ENCODE data around the gene GRM7. TPM values are rescaled to one million over a fixed set of nuclear protein-coding genes. Genes with fewer than 3 reads are reported as not detected.

Gene GRM7
- polyA plus RNA-seq, 4 donors, result 1.9 to 2.2 (median 2.2) TPM

DNA sequence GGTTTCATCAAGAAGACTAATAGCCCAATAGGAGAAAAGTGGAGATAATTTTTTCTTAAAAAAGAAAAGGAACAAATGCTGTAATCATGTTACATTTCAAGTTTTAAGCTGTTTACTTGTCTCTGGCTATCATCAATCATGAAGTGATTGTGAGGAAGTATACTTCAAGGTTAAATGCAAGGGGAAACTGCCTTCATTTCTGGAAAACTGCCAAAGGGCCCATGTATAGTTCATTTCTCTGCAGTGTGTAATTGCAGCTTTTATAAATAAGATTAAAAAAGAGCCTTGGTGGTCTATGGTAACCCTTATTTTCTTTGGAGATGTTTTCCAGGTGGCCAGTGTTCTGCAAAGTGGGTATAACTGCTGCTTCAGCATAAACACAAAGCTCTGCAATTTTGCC is 101.9 kb downstream of the GRM7 start:
- peak in 3 of 4 donors; percentile 22 to 31 (median 30) for DNase-seq (ENCODE audit: low read depth in 4 of 4, low spot score in 3 of 4)

DNA sequence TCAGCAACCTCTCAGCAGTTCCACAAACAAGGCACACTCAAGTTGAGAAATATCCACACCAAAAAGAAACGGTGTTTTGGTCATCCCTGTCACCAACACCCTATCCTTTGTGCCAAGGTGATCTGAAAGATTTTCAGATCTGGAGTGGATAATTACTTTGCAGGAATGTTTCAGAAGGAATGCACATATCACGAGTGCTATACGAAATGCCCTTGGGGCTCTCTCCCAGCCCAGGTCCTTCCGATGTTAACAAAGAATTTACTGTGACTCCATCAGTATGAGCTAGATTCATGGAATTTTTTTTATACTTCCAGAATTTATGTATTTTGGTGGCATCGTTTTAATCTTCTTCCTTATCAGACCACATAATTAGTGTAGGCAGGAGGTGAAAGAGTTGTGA is 105.0 kb downstream of the GRM7 start:
- no peak for DNase-seq (ENCODE audit: low read depth in 4 of 4, low spot score in 3 of 4)

DNA sequence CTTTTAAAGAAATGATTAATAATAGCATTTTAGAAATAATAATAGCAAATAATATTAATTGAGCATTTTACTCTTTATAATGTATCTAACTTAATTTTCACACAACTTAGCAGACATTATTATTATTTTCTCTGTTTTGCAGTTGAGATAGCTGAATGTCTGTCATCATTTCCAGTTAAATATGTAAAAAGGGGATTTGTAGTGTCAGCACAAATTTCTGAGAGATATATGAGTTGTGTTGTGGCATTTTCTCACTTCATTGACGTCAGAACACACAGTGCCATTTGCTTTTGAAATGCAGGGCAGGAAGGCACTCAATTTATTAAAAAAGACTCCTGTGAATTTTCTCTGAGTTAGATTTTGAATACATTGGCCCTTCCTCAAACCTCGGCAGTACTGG is 111.0 kb downstream of the GRM7 start:
- DNase-seq (ENCODE audit: low read depth in 4 of 4, low spot score in 3 of 4), result no peak

DNA sequence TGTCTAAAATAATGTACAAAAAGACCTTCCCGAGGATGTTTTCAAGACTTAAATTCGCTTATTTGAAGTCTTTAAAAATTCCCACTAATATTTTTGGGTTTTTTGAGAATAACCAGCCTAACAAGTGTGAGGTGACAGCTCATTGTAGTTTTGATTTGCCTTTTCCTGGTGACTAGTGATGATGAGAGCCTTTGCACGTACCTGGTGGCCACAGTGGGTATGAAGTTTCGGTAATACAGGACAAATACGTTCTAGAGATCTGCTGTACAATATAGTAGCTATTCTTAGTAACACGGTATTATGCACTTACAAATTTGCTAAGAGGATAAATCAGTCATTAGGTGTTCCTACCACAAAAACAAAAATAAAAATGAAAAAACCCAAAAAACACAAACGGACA is 124.9 kb downstream of the GRM7 start:
- no peak for DNase-seq (ENCODE audit: low read depth in 4 of 4, low spot score in 3 of 4)

DNA sequence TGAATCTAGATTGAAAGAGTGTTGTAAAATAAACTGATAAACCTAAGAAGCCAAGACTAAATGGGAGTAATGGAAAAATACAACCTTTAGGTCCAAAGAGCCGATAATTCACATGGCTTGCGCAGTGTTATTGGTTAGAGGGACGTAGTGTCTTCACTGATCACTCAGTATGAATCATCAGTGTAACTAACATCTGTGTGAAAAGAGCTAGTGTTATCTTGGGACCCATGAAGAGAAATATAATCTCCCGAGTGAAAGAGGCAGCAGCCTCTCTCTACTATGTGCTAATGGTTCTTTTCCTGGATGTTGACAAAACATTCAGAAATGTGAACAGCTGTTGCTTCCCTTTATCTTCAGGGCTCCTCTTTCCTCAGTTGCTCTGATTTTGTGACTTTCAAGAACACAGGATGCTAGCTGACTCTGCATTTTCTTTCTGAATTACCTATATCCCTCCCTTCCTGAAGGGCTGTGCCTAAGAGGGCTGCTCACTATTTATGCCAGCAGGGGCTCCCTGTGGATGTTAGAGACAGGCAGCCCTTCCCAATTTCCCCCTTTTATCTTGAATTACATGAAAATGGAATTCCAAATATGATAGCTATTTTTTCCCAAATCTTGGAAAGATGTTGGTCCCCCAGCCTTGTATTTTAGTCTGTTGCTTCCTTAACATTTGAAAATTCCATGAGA is 128.8 kb downstream of the GRM7 start:
- DNase-seq (ENCODE audit: low read depth in 4 of 4, low spot score in 3 of 4), result no peak

DNA sequence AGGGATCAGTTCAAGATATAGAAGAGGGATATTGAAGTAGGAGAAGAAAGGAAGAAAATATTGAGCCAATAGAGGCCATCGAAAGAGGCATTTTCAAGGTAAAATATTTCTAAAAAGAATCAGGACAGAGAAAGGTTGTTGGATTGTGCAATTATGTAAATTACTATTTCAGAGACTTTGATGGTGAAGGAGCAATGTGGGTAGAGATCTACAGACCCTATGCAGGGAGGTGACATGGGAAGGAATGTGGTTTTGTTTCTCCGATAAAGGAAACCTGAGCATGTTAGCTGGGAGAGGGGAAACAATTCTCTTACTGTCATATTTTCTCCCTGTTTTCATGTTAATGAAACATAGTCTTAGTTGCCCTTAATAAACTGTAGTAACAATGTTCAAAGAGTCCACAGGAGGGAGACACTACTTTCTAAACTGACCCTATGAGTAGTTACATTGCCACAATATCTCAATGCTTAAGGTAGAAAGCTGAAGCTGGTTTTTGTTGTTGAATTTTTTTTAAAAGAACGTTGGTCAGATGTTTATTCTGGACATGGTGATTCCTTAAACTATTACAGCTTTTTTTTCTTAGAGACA is 133.3 kb downstream of the GRM7 start:
- no peak for DNase-seq (ENCODE audit: low read depth in 4 of 4, low spot score in 3 of 4)

DNA sequence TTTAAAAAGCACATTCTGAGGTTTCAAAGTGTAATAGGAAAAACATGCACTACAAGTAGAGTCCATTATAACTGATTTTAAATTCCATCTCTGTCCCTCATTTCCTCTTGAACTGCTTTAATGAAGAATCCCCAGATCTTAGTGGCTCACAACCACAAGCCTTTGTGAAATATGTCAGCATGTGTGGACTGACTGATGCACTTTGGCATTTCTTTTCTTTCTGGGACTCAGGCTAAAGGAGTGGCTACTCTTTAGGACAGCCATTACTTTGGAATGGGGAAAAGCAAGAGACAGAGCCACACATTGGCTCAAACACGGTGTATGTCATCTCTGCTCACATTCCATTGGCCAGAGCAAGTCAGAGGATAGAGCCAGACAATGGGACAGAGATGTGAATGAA is 139.6 kb downstream of the GRM7 start:
- DNase-seq (ENCODE audit: low read depth in 4 of 4, low spot score in 3 of 4), result no peak

DNA sequence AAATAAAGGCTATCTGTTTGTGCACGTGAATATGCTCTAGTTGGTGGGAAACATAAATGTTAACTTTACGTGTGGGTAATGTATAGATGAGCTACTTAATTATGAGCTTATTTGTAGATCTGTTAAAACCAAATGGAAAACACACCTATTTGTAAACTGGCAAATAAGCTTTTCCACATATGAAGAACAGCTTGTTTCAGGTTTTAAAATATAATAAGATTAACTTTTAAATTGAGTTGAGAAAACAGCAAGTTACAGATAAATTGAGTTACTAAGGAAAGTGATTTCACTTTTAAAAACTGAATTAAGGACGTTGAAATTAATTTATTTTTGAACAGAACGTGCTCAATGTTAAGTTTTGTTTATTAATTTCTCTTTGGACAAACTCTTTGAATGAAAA is 140.5 kb downstream of the GRM7 start:
- DNase-seq (ENCODE audit: low read depth in 4 of 4, low spot score in 3 of 4), result no peak

DNA sequence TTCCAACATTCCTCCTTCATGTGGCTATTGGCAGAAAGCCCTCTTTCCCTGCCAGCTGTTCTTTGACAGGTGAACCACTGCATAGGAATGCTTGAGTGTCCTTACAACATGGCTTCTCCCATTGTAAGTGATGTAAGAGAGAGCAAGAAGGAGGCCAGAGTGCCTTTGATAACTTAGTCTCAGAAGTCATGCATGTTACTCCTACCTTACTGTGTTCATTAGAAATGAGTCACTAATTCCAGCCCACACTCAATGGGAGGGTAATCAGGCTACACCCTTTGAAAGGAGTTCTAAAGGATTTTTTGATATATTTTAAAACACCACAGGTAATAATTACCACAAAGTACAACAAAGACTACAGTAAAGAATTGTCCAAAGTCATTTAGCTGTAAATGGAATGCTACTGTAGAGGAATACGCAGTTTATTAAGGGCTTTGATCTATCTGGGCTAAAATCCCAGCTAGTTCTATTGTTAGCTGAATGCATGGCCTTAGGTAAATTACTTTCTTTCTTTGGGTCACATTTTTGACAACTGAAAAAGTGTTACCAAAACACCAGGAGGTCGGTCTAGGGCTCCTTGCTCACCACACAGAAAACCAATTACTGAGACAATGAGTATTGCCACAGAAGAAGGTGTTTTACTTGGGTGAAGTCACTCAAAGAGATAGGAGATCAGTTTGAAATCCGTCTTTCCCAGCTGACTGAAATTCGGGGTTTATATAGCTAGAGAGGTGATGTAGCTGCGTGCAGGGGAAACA is 154.9 kb downstream of the GRM7 start:
- DNase-seq (ENCODE audit: low read depth in 4 of 4, low spot score in 3 of 4), result no peak

DNA sequence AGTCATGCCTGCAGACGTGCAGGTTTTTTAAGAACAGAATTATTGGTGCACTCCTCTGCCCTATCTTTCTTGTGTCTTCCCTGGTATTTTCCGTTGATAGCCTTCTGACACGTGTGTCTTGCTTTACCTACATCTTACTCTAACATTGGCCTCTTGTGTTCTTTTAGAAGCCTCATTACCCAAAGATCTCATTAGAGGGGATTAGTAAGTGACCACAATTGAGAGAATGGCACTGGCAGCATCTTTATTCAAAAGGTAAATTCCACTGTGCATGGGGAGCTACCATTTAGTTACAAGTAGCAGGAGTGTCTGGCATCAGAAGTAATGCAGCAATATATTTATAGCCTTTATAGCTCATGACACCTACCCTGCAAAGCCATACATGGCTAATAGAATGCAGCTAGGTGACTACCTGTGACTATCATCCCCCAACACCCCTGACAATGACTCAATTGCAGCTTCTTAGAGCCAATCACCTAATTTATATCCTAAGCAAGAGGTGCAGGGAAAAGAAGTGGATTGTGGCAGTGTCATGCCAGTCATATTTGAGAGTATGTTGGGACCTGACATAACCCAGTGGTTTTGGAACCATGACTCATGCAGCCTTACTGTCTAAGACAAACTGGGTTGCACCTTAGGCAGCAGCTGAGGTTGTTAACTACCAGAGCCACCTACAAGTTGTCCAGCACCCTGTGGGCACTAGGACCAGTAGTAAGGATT is 164.8 kb downstream of the GRM7 start:
- no peak for DNase-seq (ENCODE audit: low read depth in 4 of 4, low spot score in 3 of 4)

DNA sequence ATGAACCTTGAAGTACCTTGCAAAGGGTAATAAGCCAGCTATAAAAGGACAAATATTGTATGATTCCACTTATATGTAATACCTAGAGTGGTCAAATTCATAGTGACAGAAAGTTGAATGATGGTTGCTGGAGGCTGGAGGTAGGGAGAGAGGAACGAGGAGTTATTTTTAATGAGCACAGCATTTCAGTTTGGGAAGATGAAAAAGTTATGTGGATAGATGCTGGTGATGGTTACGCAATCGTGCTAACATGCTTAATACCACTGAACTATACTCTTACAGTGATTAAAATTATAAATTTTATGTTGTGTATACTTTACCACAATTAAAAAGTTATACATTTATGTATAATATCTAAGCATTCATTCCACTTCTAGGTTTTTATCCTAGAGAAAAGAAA is 168.6 kb downstream of the GRM7 start:
- no peak for DNase-seq (ENCODE audit: low read depth in 4 of 4, low spot score in 3 of 4)

DNA sequence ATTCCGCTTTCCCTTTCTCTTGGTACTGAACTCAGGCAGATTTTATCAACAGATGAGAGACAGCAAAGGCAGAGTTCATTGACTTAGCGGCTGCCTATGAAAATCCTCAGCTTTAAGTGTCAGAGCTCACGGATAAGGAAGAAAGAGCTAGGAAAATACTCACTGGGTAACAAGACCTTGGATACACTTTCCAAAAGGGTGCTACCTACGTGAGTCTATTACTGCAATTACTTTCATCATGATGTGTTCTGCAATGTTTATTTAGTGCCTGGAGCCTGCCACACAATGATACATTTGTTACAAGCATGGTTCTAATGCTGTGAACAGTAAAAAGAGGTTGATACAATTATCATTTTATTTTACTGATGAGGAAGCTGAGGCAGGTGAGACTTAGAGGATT is 177.5 kb downstream of the GRM7 start:
- no peak for DNase-seq (ENCODE audit: low read depth in 4 of 4, low spot score in 3 of 4)

DNA sequence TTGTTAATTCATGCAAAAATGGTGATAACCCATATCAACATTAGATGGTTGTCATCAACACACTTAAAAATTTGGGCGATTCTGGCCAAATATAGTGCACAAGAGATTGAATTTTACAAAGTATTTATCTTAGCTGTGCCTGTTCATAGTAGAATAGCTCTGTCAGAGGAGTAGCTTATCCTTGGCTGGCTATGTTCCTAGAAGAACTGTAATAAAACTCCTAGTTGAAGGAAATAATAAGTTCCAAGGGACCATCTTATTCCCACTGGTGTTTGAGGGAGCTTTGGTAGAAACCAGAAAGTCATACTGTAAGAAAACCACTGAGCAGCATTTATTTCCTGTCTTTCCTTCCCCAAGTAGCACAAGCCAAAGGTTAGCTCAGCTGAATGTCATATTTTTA is 201.8 kb downstream of the GRM7 start:
- DNase-seq (ENCODE audit: low read depth in 4 of 4, low spot score in 3 of 4), result no peak

DNA sequence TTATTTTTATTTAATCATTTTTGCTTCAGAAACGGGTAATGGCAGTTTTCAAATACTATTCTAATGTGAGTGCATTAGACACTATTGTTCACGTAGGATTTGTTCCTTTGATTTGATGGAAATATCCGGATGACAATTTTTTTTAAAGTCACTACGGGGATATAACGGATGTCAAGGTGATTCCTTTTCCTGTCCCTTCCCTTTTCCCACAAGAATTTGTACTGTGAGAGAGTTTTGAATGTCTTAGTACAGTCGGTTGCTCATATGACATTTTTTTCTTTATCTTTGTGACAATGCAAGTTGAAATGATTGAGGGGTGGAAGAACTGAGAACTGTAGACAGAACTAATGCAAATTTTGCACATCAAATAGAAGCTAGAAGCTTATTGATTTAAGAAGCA is 209.5 kb downstream of the GRM7 start:
- DNase-seq (ENCODE audit: low read depth in 4 of 4, low spot score in 3 of 4), result no peak

DNA sequence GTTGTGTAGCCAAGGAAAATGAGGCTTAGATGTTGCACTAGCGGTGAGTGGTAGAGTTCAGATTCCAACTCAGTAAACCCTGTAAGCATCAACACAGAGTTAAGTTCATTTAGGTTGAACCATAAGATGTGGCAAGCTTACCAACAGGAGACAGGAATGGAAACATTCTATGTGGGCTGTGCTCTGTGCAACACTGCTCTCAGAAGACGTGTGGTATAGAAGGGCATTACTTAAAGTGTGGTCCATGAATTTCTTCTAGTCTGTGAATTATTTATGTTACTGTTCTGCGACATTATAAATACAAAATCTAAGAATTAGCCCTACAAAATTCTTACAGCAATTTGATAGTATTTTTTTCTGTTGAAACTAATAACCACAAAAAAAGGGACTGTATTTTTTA is 213.3 kb downstream of the GRM7 start:
- no peak for DNase-seq (ENCODE audit: low read depth in 4 of 4, low spot score in 3 of 4)

DNA sequence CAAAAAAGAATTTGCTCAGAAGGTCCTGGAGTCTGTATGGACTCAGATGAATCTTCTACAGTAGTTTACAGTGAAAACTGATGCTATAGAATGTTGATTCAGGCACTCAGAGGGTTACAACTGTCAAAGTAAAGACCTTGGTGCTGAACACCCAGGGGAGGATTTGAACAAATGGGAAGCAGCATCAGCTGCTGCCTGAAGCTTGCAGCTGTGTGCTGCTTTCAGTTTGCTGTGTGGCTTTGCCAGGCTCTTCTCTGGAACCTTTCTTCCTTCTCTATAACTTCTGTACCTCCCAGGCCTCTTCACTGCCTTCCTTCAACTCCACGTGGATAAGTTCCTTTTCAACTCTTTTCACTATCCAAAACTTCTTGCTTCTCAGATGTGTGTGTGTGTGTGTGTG is 214.2 kb downstream of the GRM7 start:
- DNase-seq (ENCODE audit: low read depth in 4 of 4, low spot score in 3 of 4), result no peak

DNA sequence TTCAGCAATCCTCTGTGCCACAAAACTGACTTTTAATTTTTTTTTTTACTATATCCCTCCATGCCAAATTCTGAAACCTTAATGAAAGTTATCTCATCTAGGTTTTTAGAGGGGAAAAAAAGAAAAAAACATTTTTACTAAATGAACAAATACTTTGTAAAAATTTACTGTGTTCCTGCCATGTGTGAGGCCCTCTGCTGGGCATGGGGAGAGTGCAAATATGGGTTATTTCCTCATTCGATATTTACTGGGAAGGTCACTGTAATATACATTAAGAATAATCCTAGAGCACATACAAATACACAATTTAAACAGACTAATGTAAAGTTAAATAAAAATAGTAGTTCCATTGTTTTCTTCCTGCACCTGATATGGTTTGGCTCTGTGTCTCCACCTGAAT is 215.0 kb downstream of the GRM7 start:
- no peak for DNase-seq (ENCODE audit: low read depth in 4 of 4, low spot score in 3 of 4)

DNA sequence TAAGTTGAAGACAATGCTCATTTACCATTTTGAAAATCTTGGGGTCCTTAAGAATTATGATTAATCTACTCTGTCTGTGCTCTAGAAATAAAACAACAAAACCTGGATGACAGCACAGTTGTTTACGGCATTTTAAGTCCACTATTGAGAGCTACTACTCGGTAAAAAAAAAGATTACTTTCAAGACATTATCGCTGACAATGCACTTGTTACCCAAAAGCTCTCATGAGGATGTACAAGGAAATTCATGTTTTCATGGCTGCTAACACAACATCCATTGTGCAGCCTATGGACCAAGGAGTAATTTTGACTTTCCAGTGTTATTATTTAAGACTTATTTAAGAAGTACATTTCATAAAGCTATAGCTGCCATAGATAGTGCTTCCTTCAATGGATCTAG is 221.3 kb downstream of the GRM7 start:
- no peak for DNase-seq (ENCODE audit: low read depth in 4 of 4, low spot score in 3 of 4)

DNA sequence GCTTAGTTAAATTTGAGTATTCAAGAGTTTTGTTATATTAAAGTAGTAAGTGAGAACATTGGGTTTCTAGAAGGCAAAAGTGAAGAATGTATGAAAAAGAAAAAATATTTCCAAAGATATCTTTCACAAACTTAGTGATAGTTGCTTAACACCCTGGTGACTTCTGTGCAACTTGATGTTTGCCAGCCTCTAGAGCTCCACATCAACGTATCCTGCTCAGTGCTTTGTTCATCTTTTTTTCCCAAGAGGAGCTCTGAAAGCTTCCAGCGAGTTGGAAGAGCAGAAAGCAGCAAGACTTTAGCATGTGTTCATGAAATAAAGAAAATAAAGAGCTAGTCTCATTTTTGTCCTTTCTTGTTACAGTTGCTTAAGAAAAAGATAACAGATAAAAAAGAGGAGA is 225.5 kb downstream of the GRM7 start:
- DNase-seq (ENCODE audit: low read depth in 4 of 4, low spot score in 3 of 4), result no peak

DNA sequence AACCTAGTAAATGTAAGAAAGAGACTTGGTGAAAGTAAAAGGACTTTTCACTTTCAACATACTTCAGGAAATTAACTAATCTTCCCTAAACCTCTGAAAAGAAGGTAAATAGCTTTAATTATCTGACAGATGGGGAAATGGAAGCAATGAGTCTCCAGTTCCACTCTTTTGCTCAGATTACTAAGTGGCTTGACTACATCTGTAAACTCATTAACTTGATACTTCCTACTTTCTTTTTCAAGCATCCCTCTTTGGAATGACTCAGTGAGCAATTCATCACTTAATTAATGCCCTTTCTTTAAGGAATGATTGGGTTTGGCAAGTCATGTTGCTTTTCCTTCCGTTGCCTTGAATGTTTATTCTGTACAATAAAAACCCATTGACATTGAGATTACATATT is 234.2 kb downstream of the GRM7 start:
- peak in 3 of 4 donors; percentile 12 to 24 (median 14) for DNase-seq (ENCODE audit: low read depth in 4 of 4, low spot score in 3 of 4)

DNA sequence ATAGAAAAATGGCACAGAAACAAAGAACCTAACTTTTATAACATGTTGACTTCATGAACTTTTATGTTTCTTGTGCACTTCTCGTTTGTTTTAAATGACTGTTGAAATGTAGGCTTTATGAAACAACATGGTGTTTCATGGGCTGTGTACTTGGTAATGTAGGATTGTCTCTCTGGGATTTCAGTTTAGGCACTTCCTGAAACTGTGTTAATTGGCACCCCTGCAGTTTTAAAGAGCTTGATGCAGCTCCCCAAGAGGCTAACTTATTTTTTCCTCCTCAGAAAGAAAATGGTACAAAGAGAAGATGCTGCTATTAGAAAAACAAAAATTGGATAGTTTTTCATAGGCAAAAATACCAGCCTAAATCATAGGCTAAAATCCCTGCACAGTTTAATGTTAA is 239.2 kb downstream of the GRM7 start:
- DNase-seq (ENCODE audit: low read depth in 4 of 4, low spot score in 3 of 4), result no peak

Measured in left renal pelvis (tissue), 4 donors.